Measurements from ENCODE around the gene C10orf67.
"Not testable (repeated sequence)": the region's sequence is repeated elsewhere in the genome, so short reads cannot be mapped to it uniquely, and the experiment has no call there.

Gene C10orf67

DNA sequence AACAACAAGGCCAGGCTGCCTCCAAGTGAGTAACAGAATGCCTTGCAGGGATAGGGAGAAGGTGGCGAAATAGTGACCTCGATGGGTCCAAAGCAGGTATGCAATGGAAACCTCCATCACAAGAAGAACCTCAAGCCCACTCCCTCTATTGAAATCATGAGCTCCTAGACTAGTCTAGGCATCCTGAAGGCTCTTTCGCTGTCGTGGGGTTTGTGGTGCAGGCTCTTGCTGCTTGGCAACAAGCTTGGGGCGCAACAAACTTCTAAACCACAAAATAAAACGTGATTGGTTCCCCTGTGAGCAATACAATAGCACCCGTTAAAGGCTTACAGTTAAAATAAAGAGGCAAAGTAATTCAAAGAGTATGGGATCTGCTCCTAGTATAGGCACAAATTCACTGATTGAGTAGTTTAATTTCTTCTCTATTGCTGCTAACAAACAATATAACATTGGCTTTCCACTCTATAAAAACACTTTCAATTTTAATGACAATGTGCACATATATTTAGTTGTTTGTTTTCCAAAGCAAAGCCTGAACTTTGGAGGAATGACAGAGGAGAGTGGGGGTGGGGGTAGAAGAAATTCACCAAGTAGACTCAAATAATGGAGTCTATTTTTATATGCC, 64.1 kb downstream of the C10orf67 start:
- Histone ChIP-seq H3K79me2 (ENCODE audit: insufficient read depth, low read length) (no peaks in the 10 kb centered on the region), H3K27ac (ENCODE audit: low read length) (no peak overlapping the region), H3K36me3 (ENCODE audit: insufficient read depth, low read length) (no peaks in the 10 kb centered on the region), H3K4me2 (ENCODE audit: insufficient read depth, low read length) (no peak overlapping the region), H3K4me1 (ENCODE audit: insufficient read depth, low read length) (no peaks in the 10 kb centered on the region), H4K20me1 (ENCODE audit: insufficient read depth, low read length) (no peaks in the 10 kb centered on the region), H3K4me3 (ENCODE audit: low read depth in 1 of 2, low read length in 2 of 2) (no peak overlapping the region), H3K9ac (ENCODE audit: low read depth, low read length) (no peak overlapping the region), H2AFZ (ENCODE audit: low read depth, low read length) (no peak overlapping the region), H3K9me3 (ENCODE audit: insufficient read depth, low read length, severe bottlenecking) (peaks cover 3% of the 10 kb centered on the region), H3K27me3 (ENCODE audit: insufficient read depth, low read length, poor library complexity) (no peaks in the 10 kb centered on the region)
- no peak for TF ChIP-seq EZH2 (IDR thresholded peaks at IDR 0.05; ENCODE audit: borderline replicate concordance, low read depth, low read length, severe bottlenecking)
- TF ChIP-seq, protein P1, sequence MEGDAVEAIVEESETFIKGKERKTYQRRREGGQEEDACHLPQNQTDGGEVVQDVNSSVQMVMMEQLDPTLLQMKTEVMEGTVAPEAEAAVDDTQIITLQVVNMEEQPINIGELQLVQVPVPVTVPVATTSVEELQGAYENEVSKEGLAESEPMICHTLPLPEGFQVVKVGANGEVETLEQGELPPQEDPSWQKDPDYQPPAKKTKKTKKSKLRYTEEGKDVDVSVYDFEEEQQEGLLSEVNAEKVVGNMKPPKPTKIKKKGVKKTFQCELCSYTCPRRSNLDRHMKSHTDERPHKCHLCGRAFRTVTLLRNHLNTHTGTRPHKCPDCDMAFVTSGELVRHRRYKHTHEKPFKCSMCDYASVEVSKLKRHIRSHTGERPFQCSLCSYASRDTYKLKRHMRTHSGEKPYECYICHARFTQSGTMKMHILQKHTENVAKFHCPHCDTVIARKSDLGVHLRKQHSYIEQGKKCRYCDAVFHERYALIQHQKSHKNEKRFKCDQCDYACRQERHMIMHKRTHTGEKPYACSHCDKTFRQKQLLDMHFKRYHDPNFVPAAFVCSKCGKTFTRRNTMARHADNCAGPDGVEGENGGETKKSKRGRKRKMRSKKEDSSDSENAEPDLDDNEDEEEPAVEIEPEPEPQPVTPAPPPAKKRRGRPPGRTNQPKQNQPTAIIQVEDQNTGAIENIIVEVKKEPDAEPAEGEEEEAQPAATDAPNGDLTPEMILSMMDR (IDR thresholded peaks at IDR 0.05; ENCODE audit: borderline replicate concordance, extremely low read depth, low read length, poor library complexity, severe bottlenecking): no peak
- DNase-seq (no peak), ATAC-seq (ENCODE audit: insufficient read depth, low read depth) (no peak)

DNA sequence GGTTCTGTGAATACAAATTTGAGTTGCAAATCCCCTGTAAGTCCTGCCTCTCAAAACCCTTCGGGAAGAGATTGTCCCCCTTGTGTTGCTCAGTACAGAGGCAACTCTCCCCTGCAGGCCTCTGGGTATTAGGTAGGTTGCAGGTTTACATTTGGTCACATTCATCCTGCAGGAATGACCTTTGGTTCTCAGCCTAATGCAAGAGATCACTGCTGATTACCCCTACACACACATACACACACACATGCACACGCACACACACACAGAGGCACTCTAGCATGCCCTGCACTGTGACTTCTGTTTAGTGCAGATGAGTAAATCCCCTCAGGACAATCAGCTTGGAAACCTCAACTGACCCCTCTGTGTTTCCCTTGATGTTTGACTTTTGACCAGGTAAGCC, 69.2 kb downstream of the C10orf67 start:
- H3K4me3 ChIP-seq (ENCODE audit: low read depth in 1 of 2, low read length in 2 of 2): no peak overlapping the region
- no peaks in the 10 kb centered on the region for H3K4me1 ChIP-seq (ENCODE audit: insufficient read depth, low read length)
- no peak overlapping the region for H3K9ac ChIP-seq (ENCODE audit: low read depth, low read length)
- peaks cover 15% of the 10 kb centered on the region for H3K9me3 ChIP-seq (ENCODE audit: insufficient read depth, low read length, severe bottlenecking)
- no peaks in the 10 kb centered on the region for H3K36me3 ChIP-seq (ENCODE audit: insufficient read depth, low read length)
- H3K4me2 ChIP-seq (ENCODE audit: insufficient read depth, low read length): no peak overlapping the region
- no peaks in the 10 kb centered on the region for H4K20me1 ChIP-seq (ENCODE audit: insufficient read depth, low read length)
- no peaks in the 10 kb centered on the region for H3K79me2 ChIP-seq (ENCODE audit: insufficient read depth, low read length)
- TF ChIP-seq, protein P1 (IDR thresholded peaks at IDR 0.05; ENCODE audit: borderline replicate concordance, extremely low read depth, low read length, poor library complexity, severe bottlenecking): no peak
- TF ChIP-seq EZH2 (IDR thresholded peaks at IDR 0.05; ENCODE audit: borderline replicate concordance, low read depth, low read length, severe bottlenecking): no peak
- DNase-seq (no peak), ATAC-seq (ENCODE audit: insufficient read depth, low read depth) (no peak)
- no peak overlapping the region for H2AFZ ChIP-seq (ENCODE audit: low read depth, low read length)
- H3K27me3 ChIP-seq (ENCODE audit: insufficient read depth, low read length, poor library complexity): no peaks in the 10 kb centered on the region
- no peak overlapping the region for H3K27ac ChIP-seq (ENCODE audit: low read length)

GRCh38 chr10:23274179-23274578, 70.4 kb downstream of the C10orf67 start:
- not testable (repeated sequence) for H3K27ac ChIP-seq (ENCODE audit: low read length); H3K4me1 ChIP-seq (ENCODE audit: insufficient read depth, low read length); DNase-seq; H3K4me2 ChIP-seq (ENCODE audit: insufficient read depth, low read length); H3K79me2 ChIP-seq (ENCODE audit: insufficient read depth, low read length); H3K36me3 ChIP-seq (ENCODE audit: insufficient read depth, low read length); H3K9ac ChIP-seq (ENCODE audit: low read depth, low read length); H4K20me1 ChIP-seq (ENCODE audit: insufficient read depth, low read length); ATAC-seq (ENCODE audit: insufficient read depth, low read depth); H2AFZ ChIP-seq (ENCODE audit: low read depth, low read length); H3K4me3 ChIP-seq (ENCODE audit: low read depth in 1 of 2, low read length in 2 of 2); H3K27me3 ChIP-seq (ENCODE audit: insufficient read depth, low read length, poor library complexity)
- peaks cover 15% of the 10 kb centered on the region for H3K9me3 ChIP-seq (ENCODE audit: insufficient read depth, low read length, severe bottlenecking)

GRCh38 chr10:23270531-23270930, 74.1 kb downstream of the C10orf67 start:
- Histone ChIP-seq H4K20me1 (ENCODE audit: insufficient read depth, low read length) (no peaks in the 10 kb centered on the region), H3K9ac (ENCODE audit: low read depth, low read length) (no peak overlapping the region), H3K27ac (ENCODE audit: low read length) (no peak overlapping the region), H3K79me2 (ENCODE audit: insufficient read depth, low read length) (no peaks in the 10 kb centered on the region), H3K9me3 (ENCODE audit: insufficient read depth, low read length, severe bottlenecking) (peaks cover 12% of the 10 kb centered on the region), H3K4me1 (ENCODE audit: insufficient read depth, low read length) (no peaks in the 10 kb centered on the region), H3K4me2 (ENCODE audit: insufficient read depth, low read length) (no peak overlapping the region), H3K36me3 (ENCODE audit: insufficient read depth, low read length) (no peaks in the 10 kb centered on the region), H2AFZ (ENCODE audit: low read depth, low read length) (no peak overlapping the region), H3K4me3 (ENCODE audit: low read depth in 1 of 2, low read length in 2 of 2) (no peak overlapping the region), H3K27me3 (ENCODE audit: insufficient read depth, low read length, poor library complexity) (no peaks in the 10 kb centered on the region)
- ATAC-seq (ENCODE audit: insufficient read depth, low read depth) (no peak), DNase-seq (no peak)
- no peak for TF ChIP-seq EZH2 (IDR thresholded peaks at IDR 0.05; ENCODE audit: borderline replicate concordance, low read depth, low read length, severe bottlenecking)
- TF ChIP-seq, protein P1 (IDR thresholded peaks at IDR 0.05; ENCODE audit: borderline replicate concordance, extremely low read depth, low read length, poor library complexity, severe bottlenecking): no peak
